Endothelial cell of umbilical vein (primary cell): ENCODE data around the gene MYCT1.
"Not testable (repeated sequence)": the region's sequence is repeated elsewhere in the genome, so short reads cannot be mapped to it uniquely, and the experiment has no call there.

Experiments
- EZH2 ChIP-seq: IDR thresholded peaks from 2 replicates; pipeline ENCODE4 v1.6.1; 2012; ENCODE audit warnings: borderline replicate concordance, low read depth, mild to moderate bottlenecking, moderate library complexity, low read length, inconsistent platforms; ENCODE audit not compliant: severe bottlenecking
- MYC ChIP-seq: IDR thresholded peaks from one replicate; pipeline ENCODE4 v1.6.1; 2011; ENCODE audit warnings: mild to moderate bottlenecking, low read depth, low read length
- POLR2A ChIP-seq: IDR thresholded peaks from 2 replicates; pipeline ENCODE4 v1.6.1; 2012; ENCODE audit warnings: low read depth, mild to moderate bottlenecking, control low read depth, low read length
- POLR2AphosphoS5 ChIP-seq: IDR thresholded peaks from 2 replicates; pipeline ENCODE4 v1.6.1; 2012; ENCODE audit warnings: low read depth, mild to moderate bottlenecking, control low read depth, low read length, moderate library complexity; ENCODE audit not compliant: insufficient read depth
- TF ChIP-seq, protein P1 (sequence below): IDR thresholded peaks from 2 replicates; pipeline ENCODE4 v1.6.1; 2011; ENCODE audit not compliant: insufficient read depth, insufficient read length
- TF ChIP-seq, protein P2 (sequence below), 2 donors: IDR thresholded peaks; 1 replicate in 1 of 2; 2 replicates in 1 of 2; pipeline ENCODE4 v1.5.1; 2011; ENCODE audit warnings: low read length in 2 of 2, mild to moderate bottlenecking in 2 of 2, moderate library complexity in 2 of 2, control low read depth in 1 of 2, inconsistent platforms in 1 of 2, low read depth in 1 of 2; ENCODE audit not compliant: insufficient read depth in 1 of 2; ENCODE audit errors: extremely low read depth in 1 of 2

DNA sequence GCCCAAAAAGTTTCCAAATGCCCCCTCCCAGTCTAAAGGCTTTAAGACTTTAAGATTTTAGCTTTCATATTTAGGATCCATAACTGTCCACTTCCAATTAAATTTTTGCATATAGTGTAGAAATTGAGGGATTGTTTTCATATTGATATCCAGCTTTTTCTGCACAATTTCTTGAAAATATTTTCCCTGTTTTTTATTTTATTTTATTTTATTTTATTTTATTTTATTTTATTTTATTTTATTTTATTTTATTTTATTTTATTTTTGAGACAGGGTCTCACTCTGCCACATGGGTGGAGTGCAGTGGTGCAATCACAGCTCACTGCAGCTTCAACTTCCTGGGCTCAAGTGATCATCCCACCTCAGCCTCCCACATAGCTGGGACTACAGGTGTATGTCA lies 6.1 kb downstream of the MYCT1 start:
- TF ChIP-seq, protein P1, sequence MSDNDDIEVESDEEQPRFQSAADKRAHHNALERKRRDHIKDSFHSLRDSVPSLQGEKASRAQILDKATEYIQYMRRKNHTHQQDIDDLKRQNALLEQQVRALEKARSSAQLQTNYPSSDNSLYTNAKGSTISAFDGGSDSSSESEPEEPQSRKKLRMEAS, result not testable (repeated sequence)
- TF ChIP-seq, protein P2, sequence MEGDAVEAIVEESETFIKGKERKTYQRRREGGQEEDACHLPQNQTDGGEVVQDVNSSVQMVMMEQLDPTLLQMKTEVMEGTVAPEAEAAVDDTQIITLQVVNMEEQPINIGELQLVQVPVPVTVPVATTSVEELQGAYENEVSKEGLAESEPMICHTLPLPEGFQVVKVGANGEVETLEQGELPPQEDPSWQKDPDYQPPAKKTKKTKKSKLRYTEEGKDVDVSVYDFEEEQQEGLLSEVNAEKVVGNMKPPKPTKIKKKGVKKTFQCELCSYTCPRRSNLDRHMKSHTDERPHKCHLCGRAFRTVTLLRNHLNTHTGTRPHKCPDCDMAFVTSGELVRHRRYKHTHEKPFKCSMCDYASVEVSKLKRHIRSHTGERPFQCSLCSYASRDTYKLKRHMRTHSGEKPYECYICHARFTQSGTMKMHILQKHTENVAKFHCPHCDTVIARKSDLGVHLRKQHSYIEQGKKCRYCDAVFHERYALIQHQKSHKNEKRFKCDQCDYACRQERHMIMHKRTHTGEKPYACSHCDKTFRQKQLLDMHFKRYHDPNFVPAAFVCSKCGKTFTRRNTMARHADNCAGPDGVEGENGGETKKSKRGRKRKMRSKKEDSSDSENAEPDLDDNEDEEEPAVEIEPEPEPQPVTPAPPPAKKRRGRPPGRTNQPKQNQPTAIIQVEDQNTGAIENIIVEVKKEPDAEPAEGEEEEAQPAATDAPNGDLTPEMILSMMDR (IDR thresholded peaks at IDR 0.05; ENCODE audit: extremely low read depth in 1 of 2, insufficient read depth in 1 of 2, low read depth in 1 of 2, low read length in 2 of 2), result not testable (repeated sequence)
- TF ChIP-seq POLR2A, POLR2AphosphoS5, EZH2, MYC: not testable (repeated sequence)
